SK-N-SH (cell line): ENCODE measurements around the gene CRPPA.

Source experiments
- CHD2 ChIP-seq: fragments of 150-350 bp; IDR thresholded peaks from 2 replicates; pipeline ENCODE4 v1.6.1; 2018; ENCODE audit warnings: low read length; ENCODE audit not compliant: partially characterized antibody
- EP300 ChIP-seq, 2 experiments: IDR thresholded peaks; 2 replicates each; pipeline versions ENCODE4 v1.4.0 to v1.6.1; 2012; ENCODE audit warnings: borderline replicate concordance in 1 of 2, low read depth in 1 of 2, low read length in 1 of 2
- FOXJ3 ChIP-seq: sonication (generic); formaldehyde crosslinking; IDR thresholded peaks from 2 replicates; pipeline ENCODE4 v1.5.1; 2020; ENCODE audit warnings: mild to moderate bottlenecking, missing genetic modification reagents
- GABPA ChIP-seq: IDR thresholded peaks from 2 replicates; pipeline ENCODE4 v1.4.0; 2012; ENCODE audit warnings: low read depth, mild to moderate bottlenecking
- JUND ChIP-seq: IDR thresholded peaks from 2 replicates; pipeline ENCODE4 v1.4.0; 2012
- NRF1 ChIP-seq: IDR thresholded peaks from 2 replicates; pipeline ENCODE4 v1.6.1; 2012; ENCODE audit warnings: low read depth, mild to moderate bottlenecking, low read length
- POLR2AphosphoS5 ChIP-seq: IDR thresholded peaks from 2 replicates; pipeline ENCODE4 v1.6.1; 2012; ENCODE audit warnings: low read depth, low read length
- SIN3A ChIP-seq: IDR thresholded peaks from 2 replicates; pipeline ENCODE4 v1.6.1; 2012; ENCODE audit warnings: low read depth, mild to moderate bottlenecking, low read length, moderate library complexity, borderline replicate concordance
- SMC3 ChIP-seq: IDR thresholded peaks from 2 replicates; pipeline ENCODE4 v1.6.1; 2012; ENCODE audit warnings: low read depth, low read length, improper control_type of control experiment
- TF ChIP-seq, protein P1 (sequence below): fragments of 200-600 bp; sonication (generic); IDR thresholded peaks from 2 replicates; pipeline ENCODE4 v1.6.1; 2017; ENCODE audit warnings: antibody characterized with exemption, mild to moderate bottlenecking, moderate library complexity

- TF ChIP-seq, protein P1, sequence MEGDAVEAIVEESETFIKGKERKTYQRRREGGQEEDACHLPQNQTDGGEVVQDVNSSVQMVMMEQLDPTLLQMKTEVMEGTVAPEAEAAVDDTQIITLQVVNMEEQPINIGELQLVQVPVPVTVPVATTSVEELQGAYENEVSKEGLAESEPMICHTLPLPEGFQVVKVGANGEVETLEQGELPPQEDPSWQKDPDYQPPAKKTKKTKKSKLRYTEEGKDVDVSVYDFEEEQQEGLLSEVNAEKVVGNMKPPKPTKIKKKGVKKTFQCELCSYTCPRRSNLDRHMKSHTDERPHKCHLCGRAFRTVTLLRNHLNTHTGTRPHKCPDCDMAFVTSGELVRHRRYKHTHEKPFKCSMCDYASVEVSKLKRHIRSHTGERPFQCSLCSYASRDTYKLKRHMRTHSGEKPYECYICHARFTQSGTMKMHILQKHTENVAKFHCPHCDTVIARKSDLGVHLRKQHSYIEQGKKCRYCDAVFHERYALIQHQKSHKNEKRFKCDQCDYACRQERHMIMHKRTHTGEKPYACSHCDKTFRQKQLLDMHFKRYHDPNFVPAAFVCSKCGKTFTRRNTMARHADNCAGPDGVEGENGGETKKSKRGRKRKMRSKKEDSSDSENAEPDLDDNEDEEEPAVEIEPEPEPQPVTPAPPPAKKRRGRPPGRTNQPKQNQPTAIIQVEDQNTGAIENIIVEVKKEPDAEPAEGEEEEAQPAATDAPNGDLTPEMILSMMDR = no peak
- TF ChIP-seq CHD2 = no peak
- no peak for TF ChIP-seq JUND
- TF ChIP-seq EP300 (IDR thresholded peaks at IDR 0.05; ENCODE audit: borderline replicate concordance in 1 of 2, low read depth in 1 of 2, low read length in 1 of 2) = no peak
- no peak for TF ChIP-seq NRF1
- no peak for TF ChIP-seq POLR2AphosphoS5
- no peak for TF ChIP-seq FOXJ3
- TF ChIP-seq SMC3 = no peak
- TF ChIP-seq GABPA = no peak
- TF ChIP-seq SIN3A = no peak
Measured at GRCh38 chr7:16400893-16401275, 20.5 kb downstream of the CRPPA start.
